Neural cell (in vitro differentiated cells): ENCODE measurements around the gene CYCS. TPM values are rescaled to one million over a fixed set of nuclear protein-coding genes. Genes with fewer than 3 reads are reported as not detected.

Experiments used
- H2AFZ ChIP-seq: fragments of 200-600, 300-800 bp; sonication (generic), shearing (Covaris generic); 2 replicates; pipeline ENCODE4 v1.6.0; 2014; ENCODE audit warnings: low read depth, mild to moderate bottlenecking, antibody characterized with exemption, low read length, moderate library complexity
- H3F3A ChIP-seq: fragments of 200-600 bp; shearing (Covaris generic); 2 replicates; pipeline ENCODE4 v1.6.1; 2016; ENCODE audit warnings: mild to moderate bottlenecking, moderate library complexity, mixed read lengths, antibody characterized with exemption, low read length; ENCODE audit not compliant: insufficient read depth, poor library complexity, severe bottlenecking
- H3K27ac ChIP-seq: fragments of 200-600, 300-800 bp; sonication (generic), shearing (Covaris generic); 2 replicates; pipeline ENCODE4 v1.5.1; 2014; ENCODE audit warnings: mild to moderate bottlenecking, low read length, moderate library complexity
- H3K27me3 ChIP-seq: fragments of 300-800, 200-600 bp; sonication (generic), shearing (Covaris generic); 2 replicates; pipeline ENCODE4 v1.6.0; 2014; ENCODE audit warnings: mild to moderate bottlenecking, low read depth, low read length, moderate library complexity; ENCODE audit not compliant: insufficient read depth
- H3K36me3 ChIP-seq: fragments of 300-800, 200-600 bp; sonication (generic), shearing (Covaris generic); 2 replicates; pipeline ENCODE4 v1.5.1; 2014; ENCODE audit warnings: mild to moderate bottlenecking, antibody characterized with exemption, low read length, moderate library complexity; ENCODE audit not compliant: insufficient read depth
- H3K4me2 ChIP-seq: fragments of 300-800, 200-600 bp; sonication (generic), shearing (Covaris generic); 2 replicates; pipeline ENCODE4 v1.6.0; 2014; ENCODE audit warnings: mild to moderate bottlenecking, low read length
- H3K4me3 ChIP-seq: fragments of 300-800, 200-600 bp; sonication (generic), shearing (Covaris generic); 2 replicates; pipeline ENCODE4 v1.5.1; 2014; ENCODE audit warnings: mild to moderate bottlenecking, low read length, moderate library complexity
- H3K79me2 ChIP-seq: fragments of 200-600 bp; shearing (Covaris generic); replicated peaks from 2 replicates; pipeline ENCODE4 v1.6.0; 2014; ENCODE audit warnings: mild to moderate bottlenecking, low read length, moderate library complexity; ENCODE audit not compliant: insufficient read depth
- H3K9ac ChIP-seq: fragments of 300-800, 200-600 bp; sonication (generic), shearing (Covaris generic); 2 replicates; pipeline ENCODE4 v1.6.1; 2016; ENCODE audit warnings: mild to moderate bottlenecking, low read length, mixed read lengths
- H3K9me2 ChIP-seq: fragments of 200-600 bp; shearing (Covaris generic); 2 replicates; pipeline ENCODE4 v1.6.1; 2016; ENCODE audit warnings: mild to moderate bottlenecking, low read length, mixed read lengths; ENCODE audit not compliant: insufficient read depth
- H3K9me3 ChIP-seq: fragments of 200-600, 300-800 bp; sonication (generic), shearing (Covaris generic); 2 replicates; pipeline ENCODE4 v1.6.1; 2016; ENCODE audit warnings: mild to moderate bottlenecking, mixed run types, low read length, moderate library complexity, mixed read lengths
- H4K20me1 ChIP-seq: fragments of 200-600 bp; shearing (Covaris generic); 2 replicates; pipeline ENCODE4 v1.6.1; 2016; ENCODE audit warnings: mild to moderate bottlenecking, mixed run types; ENCODE audit not compliant: insufficient read depth
- CTCF ChIP-seq: fragments of 450-650 bp; IDR thresholded peaks from 2 replicates; pipeline ENCODE4 v1.5.1; 2014; ENCODE audit warnings: antibody characterized with exemption, mild to moderate bottlenecking, moderate library complexity; ENCODE audit not compliant: poor library complexity, severe bottlenecking
- EP300 ChIP-seq: fragments of 450-650 bp; conservative IDR thresholded peaks from 2 replicates; pipeline ENCODE4 v1.6.1; 2014; ENCODE audit warnings: antibody characterized with exemption, mild to moderate bottlenecking, moderate library complexity; ENCODE audit not compliant: poor library complexity, severe bottlenecking
- EZH2 ChIP-seq: fragments of 200-600, 300-800 bp; shearing (Covaris generic), sonication (generic); IDR thresholded peaks from 2 replicates; pipeline ENCODE4 v1.6.1; 2014; ENCODE audit warnings: antibody characterized with exemption, low read length, borderline replicate concordance, mild to moderate bottlenecking; ENCODE audit not compliant: insufficient read depth, poor library complexity, severe bottlenecking
- MXI1 ChIP-seq: fragments of 450-650 bp; conservative IDR thresholded peaks from 2 replicates; pipeline ENCODE4 v1.6.1; 2014; ENCODE audit warnings: antibody characterized with exemption, mild to moderate bottlenecking; ENCODE audit not compliant: poor library complexity, severe bottlenecking
- POLR2AphosphoS5 ChIP-seq: IDR thresholded peaks from 2 replicates; pipeline ENCODE4 v1.6.1; 2012
- RAD21 ChIP-seq: fragments of 450-650 bp; conservative IDR thresholded peaks from 2 replicates; pipeline ENCODE4 v1.6.1; 2014; ENCODE audit warnings: antibody characterized with exemption, mild to moderate bottlenecking, moderate library complexity
- REST ChIP-seq: IDR thresholded peaks from 2 replicates; pipeline ENCODE4 v1.6.1; 2012; ENCODE audit warnings: borderline replicate concordance
- TAF1 ChIP-seq: IDR thresholded peaks from 2 replicates; pipeline ENCODE4 v1.6.1; 2012; ENCODE audit warnings: low read depth
- polyA plus RNA-seq: library from polyadenylated mRNA; depleted of rRNA; stranded (reverse); fragments of >200 nt; gene quantifications from 2 replicates; pipeline ENCODE4 v1.2.3, GENCODE V29; 2014

Gene CYCS
- polyA plus RNA-seq, 1 donor from 2014 or later = 198 TPM

GRCh38 chr7:25077096-25077495 is 48.0 kb downstream of the CYCS start:
- no peaks in the 10 kb centered on the region for H3K9me3 ChIP-seq
- no peaks in the 10 kb centered on the region for H3F3A ChIP-seq
- H2AFZ ChIP-seq = no peak overlapping the region
- H3K9me2 ChIP-seq = no peaks in the 10 kb centered on the region
- H3K4me3 ChIP-seq = no peak overlapping the region
- no peaks in the 10 kb centered on the region for H3K36me3 ChIP-seq
- no peaks in the 10 kb centered on the region for H3K27me3 ChIP-seq
- no peaks in the 10 kb centered on the region for H4K20me1 ChIP-seq
- no peak overlapping the region for H3K9ac ChIP-seq
- no peak overlapping the region for H3K4me2 ChIP-seq
- TF ChIP-seq CTCF = no peak
- no peak for TF ChIP-seq TAF1
- TF ChIP-seq EZH2 = no peak
- TF ChIP-seq EP300 = no peak
- TF ChIP-seq MXI1 = no peak
- TF ChIP-seq RAD21 = no peak
- TF ChIP-seq POLR2AphosphoS5 = no peak
- TF ChIP-seq REST = no peak
- no peak overlapping the region for H3K27ac ChIP-seq
- no peaks in the 10 kb centered on the region for H3K79me2 ChIP-seq

GRCh38 chr7:25075459-25075858 is 49.6 kb downstream of the CYCS start:
- no peak overlapping the region for H3K27ac ChIP-seq
- no peaks in the 10 kb centered on the region for H3K9me2 ChIP-seq
- H3K27me3 ChIP-seq = no peaks in the 10 kb centered on the region
- H3K79me2 ChIP-seq = no peaks in the 10 kb centered on the region
- H3K4me2 ChIP-seq = no peak overlapping the region
- no peaks in the 10 kb centered on the region for H4K20me1 ChIP-seq
- H3K9ac ChIP-seq = no peak overlapping the region
- no peak overlapping the region for H2AFZ ChIP-seq
- H3K9me3 ChIP-seq = no peaks in the 10 kb centered on the region
- TF ChIP-seq MXI1 (no peak), EP300 (no peak), TAF1 (no peak), POLR2AphosphoS5 (no peak), REST (no peak), RAD21 (no peak)
- H3F3A ChIP-seq = no peaks in the 10 kb centered on the region
- no peak overlapping the region for H3K4me3 ChIP-seq
- no peaks in the 10 kb centered on the region for H3K36me3 ChIP-seq
